Stimulated activated CD4-positive, alpha-beta T cell treated with anti-CD3 and anti-CD28 coated beads, TNF-alpha, amount 100 ng/mL, for 4 hours (primary cell): ENCODE data around the gene HOXA9.

Experiments
- DNase-seq, 3 experiments: peaks; one replicate each; pipeline ENCODE4 v3.0.0-alpha.2; 2020; ENCODE audit warnings: low read depth in 3 of 3

HOXA9 gene

DNA sequence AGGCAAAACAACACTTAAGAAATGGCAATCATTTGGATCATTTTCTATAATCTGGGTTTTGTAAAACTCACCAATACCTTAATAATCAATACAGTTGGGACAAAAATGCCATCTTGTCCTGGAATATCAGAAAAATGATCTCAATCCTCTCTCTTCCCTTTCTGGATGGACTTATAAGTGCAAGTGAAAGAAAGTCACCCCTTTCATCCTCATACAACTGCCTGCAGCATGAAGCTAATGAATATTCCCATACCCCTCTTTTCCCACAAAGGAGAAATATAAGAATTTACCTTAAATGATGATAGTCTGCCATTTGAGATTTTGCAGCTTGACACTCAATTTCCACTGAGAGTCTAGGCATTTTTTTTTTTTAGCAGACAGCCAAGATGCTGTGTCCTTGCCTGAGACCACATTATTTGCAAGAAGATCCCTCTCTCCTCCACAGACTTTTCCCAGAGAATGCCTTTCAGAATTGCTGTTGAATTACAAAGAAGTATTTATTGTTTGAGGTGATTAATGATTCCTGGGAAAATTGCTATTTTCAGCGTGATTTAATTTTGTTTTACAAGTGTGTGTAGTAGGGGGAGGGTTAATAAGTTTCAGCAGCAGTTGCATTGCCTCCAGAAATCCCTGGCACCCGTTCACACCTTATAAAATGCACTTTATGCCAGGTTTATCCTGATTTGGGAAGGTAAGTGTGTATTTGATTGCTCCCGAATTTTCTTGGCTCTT lies 38.6 kb downstream of the HOXA9 start:
- no peak for DNase-seq

DNA sequence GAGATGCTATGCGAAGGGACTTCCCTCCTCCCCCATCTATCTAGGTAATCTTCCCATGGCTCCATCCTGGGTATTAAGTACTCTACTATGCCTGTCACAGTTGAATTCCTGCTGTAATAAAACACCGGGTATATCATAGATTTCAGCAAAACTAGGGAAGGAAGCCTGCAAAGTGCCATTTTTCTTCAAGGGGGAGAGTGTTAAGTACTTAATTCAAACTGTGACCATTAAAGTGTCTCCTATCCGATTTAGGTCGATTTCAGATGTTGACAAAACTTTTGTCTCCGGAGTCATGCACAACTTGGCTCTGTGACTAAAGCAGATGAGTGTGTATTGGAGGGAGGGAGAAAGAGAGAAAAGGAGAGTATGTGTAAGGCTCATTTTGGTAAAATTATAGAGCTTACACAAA lies 39.3 kb downstream of the HOXA9 start:
- DNase-seq = no peak

DNA sequence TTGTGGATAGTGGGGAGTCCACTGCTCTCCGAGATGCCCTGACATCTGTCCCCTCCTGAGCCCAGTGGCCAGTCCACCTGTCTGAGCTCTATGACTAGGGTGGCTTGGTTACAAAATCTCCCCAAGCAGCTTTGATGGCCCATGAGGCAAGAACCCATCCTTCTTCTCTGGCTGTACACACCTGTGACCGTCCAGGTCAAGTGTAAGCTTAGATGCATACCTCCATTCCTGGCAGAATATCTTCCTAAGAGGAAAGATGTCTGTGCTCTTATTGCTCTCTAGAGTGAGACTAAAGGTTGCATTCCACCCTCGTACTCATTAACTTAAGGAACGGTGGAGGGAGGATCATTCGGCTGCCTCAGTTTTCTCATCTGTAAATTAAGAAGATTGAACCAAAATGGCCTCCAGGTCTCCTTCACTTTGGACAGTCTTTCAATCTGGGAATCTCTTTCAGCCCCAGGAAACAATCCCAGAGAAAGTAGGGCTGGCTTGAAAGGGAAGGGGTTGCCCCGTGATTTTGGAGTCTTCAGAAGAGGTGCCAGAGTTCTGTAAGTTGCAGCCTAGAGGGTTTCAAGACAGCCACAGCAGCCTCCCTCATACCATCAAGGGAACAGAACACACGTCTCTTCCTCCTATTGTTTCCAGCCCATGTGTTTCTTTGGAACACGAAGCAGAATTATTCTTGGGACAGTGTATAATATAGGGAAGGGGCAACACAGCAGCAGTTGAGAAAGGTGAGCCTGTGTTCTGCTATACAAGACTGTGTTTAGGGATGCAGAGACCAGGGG lies 40.2 kb downstream of the HOXA9 start:
- DNase-seq = no peak

DNA sequence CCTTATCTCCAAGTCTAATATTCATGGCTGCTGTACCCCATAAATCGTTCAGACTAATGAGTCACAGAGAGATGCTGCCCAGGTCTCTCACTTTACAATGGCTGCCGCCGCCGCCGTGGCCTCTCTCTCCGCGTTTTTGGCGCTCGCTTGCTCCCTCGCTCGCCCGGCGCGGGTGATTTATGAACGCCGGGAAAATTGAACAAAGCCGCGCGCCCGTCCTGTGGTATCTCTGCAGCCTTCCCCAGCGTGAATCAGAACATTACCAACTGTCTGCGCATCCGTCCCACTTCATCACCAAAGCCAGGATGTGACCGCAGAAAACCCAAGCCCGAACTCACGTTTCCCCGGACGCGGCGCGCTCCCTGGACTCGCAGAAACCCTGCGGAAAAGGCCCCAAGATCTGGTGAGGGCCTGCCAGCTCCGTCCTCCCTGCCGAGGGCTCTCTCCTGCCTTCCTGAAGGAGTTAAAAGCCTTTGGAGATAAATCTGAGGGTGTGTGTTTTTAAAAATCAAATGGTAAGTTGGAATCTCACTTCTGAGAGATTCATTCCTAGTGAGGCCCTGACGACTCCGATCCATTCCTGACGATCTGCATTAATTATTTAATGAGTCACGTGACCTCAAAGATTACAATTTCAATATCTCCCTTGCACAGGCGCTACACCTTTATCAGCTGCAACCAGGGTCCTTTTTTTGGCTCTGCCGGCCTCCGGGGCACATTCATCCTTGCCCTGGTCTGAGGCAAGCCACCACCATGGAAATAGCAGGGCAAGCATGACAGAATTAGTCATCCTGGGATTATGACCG lies 41.0 kb downstream of the HOXA9 start:
- no peak for DNase-seq

DNA sequence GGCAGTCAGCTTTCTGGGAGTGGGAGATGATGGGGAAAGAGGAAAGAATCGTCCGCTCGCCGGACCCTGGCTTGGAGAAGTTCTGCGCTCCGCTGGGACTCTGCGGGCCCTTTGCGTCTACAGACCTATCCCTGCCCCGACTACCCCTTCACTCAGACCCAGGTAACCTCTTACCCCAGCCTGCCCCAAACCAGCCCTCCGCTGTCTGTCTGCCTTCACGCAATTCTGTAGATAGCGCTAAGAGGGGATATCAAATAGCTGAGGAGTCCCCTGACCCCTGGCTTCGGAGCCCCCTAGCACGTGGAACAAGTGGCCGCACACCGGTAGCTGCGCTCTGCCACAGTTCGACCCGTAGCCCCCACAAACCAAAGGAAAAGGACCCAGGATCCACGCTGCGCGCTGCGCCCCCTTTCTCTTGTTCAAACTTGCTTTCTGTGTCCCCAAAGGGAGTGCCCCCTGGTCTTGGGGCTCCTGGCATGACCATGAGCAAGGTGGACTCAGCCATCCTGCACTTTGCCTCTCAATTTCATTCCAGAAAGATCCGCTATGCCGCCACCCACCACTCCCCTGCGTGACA lies 41.8 kb downstream of the HOXA9 start:
- no peak for DNase-seq

DNA sequence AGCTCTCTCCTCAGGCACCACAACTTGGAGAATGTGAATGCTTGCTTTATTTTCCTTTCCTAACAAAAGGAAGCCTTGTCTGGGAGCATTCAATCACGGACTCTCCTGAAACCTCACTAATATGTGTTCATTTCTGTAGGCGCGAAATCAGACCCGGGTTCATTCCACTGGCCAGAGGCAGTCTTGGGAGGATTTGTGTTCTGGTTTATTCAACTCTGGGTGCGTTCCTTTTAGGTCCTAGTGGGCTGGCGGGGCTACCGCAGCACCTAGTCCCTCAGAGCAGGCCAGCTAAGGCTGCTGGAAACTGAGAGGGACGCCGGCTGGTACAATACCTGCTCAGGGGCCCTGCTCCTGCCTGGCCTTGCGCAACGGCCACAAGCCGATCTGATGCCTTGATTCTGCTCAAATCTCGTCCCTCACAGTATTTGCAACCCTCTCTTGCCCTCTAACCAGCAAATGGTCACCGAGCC lies 42.3 kb downstream of the HOXA9 start:
- no peak for DNase-seq

DNA sequence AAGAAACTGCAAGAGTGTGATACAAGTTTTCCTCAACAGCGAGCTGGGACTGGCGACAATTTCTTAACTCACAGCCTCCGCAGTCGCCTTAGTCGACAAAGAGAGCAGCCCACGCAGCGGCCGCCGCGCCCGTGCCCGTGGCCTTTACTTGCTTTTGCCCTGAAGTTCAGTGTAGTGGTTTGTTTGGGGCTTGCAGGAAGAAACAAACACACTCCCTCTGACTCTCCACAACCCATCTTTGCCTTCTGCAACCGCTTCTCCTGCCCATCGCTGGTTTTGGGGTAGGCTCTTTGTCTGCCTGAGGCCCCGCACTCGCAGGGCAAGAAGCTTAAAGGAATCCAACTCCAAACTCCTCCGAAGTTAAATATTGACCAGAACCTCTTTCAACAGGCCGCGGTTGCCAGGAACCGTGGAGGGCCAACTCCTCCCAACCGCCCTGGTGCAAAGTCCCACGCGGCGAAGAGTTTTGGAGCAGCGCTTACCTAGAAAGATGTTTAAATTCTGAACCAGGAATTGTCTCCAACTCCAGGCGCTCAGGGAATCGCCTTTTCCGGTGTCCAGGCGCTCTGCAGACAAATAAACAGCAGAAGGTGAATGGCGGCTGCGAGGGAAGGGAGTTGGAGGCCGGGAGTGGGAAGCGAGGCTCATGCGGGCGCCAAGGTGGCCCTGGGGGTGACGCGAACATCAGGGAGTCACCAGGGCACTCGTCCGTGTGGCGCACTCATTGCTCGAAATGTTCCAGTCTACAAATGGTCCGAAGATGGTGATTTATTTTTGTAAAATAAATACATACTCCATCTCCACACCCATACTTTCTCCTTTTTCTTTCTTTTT lies 43.0 kb downstream of the HOXA9 start:
- no peak for DNase-seq

DNA sequence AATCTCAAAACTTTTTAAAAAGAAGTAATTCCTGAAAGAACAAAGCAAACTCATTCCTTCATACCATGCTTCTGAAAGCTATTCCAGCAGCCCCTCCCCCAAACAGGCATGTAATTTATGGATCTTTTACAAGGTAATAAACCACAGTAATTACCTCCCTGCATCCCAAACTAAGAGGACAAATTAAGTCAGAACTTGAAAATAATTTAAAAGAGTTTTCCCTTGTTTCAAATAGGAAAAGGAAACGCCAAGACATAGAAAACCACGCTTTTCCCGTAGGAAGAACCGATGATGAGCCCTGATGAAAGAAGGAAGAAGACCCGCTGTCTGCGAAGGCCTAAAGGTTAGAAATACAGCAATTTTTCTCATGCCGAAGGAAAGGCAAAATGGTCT lies 43.7 kb downstream of the HOXA9 start:
- no peak for DNase-seq

DNA sequence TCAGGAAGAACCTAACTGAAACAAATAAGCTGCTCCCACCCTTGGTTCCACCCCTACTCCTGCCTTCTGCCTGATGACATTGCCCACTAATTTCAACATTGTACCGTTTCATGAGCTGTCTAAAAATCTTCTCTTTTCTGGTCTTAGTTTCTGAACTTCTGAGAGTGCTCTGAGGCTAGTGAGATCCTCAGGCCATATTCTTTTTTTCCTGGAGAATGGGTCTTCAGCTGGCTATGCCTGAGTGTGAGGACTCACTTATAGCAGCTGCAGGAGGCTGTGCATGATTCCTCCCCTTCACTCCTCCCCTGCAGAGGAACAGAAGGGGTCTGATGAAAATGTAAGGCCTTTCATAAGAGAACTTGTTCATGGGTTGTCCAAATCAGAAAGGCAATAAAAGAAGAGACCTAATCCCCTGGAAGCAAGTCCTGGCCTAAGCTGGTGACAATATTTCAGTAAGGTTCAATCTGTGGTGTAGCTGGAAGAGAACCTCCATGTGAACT lies 45.9 kb downstream of the HOXA9 start:
- DNase-seq = no peak

DNA sequence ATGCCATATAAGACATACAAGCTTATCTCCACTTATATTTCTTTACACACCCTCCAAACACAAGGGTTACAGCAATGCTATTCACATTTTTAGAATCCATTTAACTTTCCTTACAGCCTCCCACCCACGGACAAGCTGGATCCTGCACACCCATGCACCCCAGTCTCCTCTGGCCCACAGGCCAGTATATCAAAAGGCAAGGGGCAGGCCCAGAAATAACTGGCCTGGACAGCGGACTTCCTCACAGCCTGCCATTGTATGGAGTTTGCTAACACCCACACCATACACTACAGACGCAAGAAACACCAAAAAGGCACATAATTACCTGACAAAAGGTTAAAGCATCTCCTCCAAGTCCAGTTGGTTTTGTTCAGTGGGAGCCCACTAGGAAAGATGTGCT lies 46.8 kb downstream of the HOXA9 start:
- no peak for DNase-seq

DNA sequence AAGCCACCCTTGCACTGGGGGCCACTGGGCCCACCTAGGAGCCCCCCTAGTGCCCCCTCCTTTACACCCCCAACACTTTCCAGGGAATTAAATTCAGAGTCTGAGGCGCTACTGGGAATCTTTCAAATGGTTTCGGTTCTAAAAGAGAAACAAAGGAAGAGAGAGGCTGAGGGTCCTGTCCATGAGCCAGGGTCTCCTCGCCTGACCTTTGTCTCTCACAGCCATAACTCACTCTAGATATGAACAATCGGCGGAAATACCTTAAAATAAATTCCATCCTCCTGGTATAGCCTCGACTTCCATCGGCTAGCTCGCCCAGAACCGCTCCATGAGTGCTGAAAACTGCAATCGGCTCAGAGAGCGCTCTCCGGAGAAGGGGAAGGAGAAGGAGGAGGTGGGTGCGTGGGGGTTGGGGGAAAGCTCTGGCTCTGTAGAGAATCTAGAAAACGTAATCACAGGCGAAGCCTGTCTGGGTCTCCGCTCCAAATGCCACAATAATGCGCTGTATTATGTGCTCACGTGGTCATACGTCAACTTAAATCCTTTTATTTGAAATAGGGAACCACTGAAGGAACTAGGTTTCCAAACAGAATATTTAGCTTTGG lies 47.3 kb downstream of the HOXA9 start:
- no peak for DNase-seq

DNA sequence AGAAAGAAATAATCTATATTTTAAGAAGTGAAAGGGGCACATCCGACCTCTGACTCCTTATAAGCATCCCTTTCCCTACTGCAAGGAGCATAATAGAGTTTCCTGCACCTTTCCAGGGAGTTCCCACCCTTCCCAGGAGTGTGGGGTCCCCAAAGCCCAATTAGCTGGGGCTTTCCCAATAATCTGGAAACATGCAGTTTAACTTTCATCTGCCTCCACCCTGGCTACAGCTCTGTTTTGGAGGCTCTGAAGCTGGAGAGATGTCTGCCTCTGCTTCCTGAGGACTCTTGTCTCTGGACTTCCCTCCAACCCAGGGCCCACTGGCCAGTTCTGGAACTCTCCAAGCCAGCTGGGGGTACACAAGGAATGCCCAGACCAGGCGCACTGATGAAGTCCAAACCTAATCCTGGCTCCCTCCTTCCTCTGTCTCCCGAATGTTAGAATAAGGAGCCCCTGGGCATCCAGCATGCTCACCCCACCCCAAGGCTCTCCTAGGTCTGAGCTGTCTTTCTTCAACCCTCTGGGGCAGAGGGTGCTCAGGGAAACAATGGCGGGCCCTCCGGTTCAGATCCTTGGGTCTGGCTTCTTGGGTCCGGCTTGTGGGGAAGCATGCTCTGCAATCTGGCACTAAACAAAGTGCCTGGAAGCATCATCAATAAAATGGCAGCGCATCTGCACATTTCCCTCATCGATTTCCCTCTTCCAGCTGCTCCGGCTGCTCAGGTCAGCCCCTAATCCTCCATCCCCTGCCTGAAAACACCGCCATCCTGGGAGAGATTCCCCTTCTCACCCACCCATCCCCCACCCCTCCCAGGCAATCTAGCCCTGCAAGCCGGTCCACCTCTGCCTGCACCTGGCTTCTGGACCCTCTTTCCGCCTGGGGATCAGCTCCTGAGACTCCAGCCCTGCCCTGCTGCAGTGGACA lies 48.1 kb downstream of the HOXA9 start:
- DNase-seq = no peak

DNA sequence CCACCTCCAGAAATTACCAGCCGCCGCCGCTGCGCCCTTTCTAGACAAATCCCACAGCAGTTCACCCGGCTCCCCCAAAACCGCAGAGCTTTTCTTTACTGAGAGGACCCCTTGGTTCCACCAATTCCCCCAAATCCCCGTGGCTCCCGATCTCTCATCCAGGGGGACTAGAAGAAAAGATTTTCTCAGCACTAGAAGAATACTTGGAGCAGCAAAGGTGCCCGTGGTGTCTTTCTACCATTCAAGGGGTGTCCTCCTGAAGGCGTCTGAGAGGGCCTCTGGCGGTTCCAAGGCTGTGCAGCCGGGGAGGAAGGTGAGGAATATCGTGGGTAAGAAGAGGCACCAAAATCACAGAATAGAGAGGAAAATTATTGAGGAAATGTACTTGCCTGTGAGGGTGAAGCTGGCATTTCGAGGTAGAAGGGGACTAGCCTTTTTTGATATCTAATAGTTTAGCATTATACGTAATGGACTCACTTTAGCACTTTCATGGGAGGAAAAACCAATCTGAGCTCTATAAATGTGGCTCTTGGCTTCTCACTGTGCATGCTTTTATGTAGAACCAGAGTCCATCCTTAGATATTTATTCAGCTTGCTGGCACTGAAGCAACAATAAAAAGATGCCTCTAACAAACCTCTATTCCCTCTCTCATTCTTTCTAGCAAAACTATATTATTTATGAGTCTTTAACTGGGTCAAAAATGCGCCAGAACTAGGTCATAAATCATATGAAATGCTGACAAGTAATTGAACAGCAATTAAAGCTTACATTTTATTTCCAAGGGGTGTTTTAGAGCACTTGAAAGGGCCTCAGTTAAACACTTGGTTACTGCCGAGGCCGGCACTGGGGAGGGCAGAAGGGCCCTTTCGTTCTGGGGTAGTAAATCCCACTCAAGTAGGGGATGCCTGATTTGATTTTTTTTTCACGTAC lies 49.0 kb downstream of the HOXA9 start:
- DNase-seq = no peak

DNA sequence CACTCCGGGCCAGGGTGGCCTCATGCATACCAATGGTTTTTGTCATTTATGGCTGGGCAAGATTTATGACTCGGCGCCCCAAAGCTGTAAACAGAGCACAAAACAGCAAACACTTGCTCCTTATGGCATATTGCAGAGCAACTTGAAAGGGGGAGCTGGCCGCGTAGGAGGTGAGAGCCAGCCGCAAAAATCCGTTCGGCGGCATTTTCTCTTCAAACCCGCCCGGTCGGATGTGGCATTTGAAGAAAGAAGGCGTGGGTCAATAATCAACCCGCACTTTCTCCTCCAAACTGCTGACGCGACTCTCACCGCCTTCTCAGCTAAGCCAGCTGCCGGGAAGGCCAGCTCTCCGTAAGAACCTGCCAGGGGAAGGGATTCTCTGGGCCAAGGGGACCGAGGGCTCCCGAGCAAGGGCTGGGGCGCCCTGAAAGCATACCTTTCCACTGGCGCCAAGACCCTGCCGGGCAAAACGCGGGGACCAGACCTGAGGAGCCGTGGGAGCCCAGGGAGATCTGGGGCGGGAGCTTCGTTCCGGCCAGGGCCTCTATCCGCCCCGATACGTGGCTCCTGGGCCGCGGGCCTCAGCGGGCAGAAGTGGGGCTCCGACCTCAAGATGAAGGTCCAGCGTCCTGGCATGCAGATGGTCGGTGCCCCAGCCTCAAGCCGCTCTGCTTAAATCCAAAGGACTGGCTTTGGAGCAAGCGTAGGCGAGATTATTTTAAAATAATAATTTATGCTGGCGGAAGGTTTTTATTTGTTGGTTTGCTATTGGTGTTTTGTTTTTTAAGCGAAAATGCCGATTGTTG lies 49.9 kb downstream of the HOXA9 start:
- DNase-seq = no peak

DNA sequence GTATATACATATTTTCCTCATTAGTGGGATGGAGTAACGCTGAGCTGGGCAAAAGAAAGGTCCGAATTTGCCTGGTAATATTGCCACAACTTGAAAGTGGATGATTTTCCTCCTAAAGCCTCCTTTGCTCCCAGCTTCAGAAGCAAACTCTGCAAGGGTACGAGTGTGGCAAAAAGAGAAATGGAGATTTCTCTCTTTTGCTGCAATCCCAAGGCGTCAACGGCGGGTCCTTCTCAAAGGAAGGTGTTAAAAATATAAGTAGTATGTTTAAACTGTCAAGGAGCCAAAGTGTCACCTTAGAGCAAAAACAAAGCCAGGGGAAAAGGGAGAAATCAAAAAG lies 50.5 kb downstream of the HOXA9 start:
- no peak for DNase-seq

DNA sequence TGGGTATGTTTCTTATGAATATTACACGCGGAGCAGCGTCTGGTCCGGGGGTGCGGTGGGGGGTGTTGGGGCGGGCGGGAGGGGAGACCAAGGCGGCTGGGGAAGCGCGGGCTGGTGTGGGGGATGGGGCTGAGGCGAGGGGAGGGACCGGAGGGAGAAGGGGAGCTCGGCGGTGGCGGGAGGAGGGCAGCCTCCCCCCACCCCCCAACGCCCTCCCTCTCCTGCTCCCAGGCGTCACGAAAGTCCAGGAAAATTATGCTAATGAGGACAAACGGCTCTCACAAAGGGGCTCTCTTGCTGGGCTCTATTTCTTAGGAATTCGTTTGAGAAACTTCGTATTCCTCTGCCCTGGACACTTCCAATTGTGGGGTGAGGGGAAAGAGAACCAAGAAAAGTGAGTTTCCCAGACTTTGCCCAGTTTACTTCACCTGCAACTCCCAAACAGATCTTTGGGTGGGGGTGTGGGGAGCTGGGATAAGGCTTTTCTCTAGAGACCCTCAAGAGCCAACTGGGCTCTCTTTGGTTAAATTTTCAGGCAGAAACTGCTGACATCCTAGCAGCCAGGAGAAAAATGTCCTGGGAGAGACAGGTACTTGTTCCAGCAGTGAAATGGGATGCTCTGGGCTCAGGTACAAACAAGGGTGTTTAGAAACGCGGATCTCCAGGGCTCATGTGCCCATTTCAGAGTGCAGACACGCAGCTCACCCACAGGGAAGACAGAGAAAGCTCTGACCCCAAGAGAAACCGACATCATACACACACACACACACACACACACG lies 51.2 kb downstream of the HOXA9 start:
- no peak for DNase-seq
